Lower leg skin (tissue), 3 donors: ENCODE data around the gene HNRNPC.

Source experiments
- CTCF ChIP-seq, 3 donors: fragments of 450-650 bp; IDR thresholded peaks; one replicate each; pipeline ENCODE4 v1.5.1; 2016; ENCODE audit warnings: antibody characterized with exemption in 3 of 3, mild to moderate bottlenecking in 3 of 3, moderate library complexity in 2 of 3
- POLR2A ChIP-seq, 2 donors: fragments of 450-650 bp; IDR thresholded peaks; one replicate each; pipeline ENCODE4 v1.6.1; 2016 to 2017; ENCODE audit warnings: antibody characterized with exemption in 2 of 2, mild to moderate bottlenecking in 1 of 2, moderate library complexity in 1 of 2

GRCh38 chr14:21229821-21230220, 39.4 kb downstream of the HNRNPC start:
- no peak for TF ChIP-seq CTCF (IDR thresholded peaks at IDR 0.05)
- no peak for TF ChIP-seq POLR2A (IDR thresholded peaks at IDR 0.05)
